Heart left ventricle (tissue), 16 donors: ENCODE measurements around the gene CLNK. TPM values are rescaled to one million over a fixed set of nuclear protein-coding genes. Genes with fewer than 3 reads are reported as not detected.
A peak's percentile ranks its signal among the peaks of the same experiment; 100 is the strongest.

Experiments
- ATAC-seq, 4 donors: fragments of 200-7000 bp; cut with Tn5 transposase; one replicate each; pipeline ENCODE4 v1.9.1; 2020 to 2022; ENCODE audit warnings: moderate library complexity in 4 of 4, mild to moderate bottlenecking in 3 of 4, moderate number of reproducible peaks in 1 of 4
- DNase-seq, 5 donors: peaks; one replicate each; pipeline ENCODE4 v3.0.0-alpha.2; 2020
- H3K27ac ChIP-seq, 12 donors: fragments of 200-600 bp; sonication (generic) in 4 of 12; one replicate each; pipeline versions ENCODE4 v1.5.0 to v1.8.0; 2016 to 2022; ENCODE audit warnings: mild to moderate bottlenecking in 2 of 12
- H3K27me3 ChIP-seq, 9 donors: fragments of 200-600 bp; sonication (generic) in 2 of 9; one replicate each; pipeline versions ENCODE4 v1.5.1 to v1.8.0; 2016 to 2022; ENCODE audit warnings: mild to moderate bottlenecking in 3 of 9
- H3K36me3 ChIP-seq, 9 donors: fragments of 200-600 bp; sonication (generic) in 2 of 9; one replicate each; pipeline versions ENCODE4 v1.5.0 to v1.8.0; 2018 to 2022; ENCODE audit warnings: mild to moderate bottlenecking in 2 of 9
- H3K4me1 ChIP-seq, 12 donors: fragments of 200-600 bp; sonication (generic) in 4 of 12; one replicate each; pipeline versions ENCODE4 v1.5.0 to v1.8.0; 2016 to 2022; ENCODE audit warnings: mild to moderate bottlenecking in 3 of 12
- H3K4me3 ChIP-seq, 12 donors: fragments of 200-600 bp; sonication (generic) in 4 of 12; one replicate each; pipeline versions ENCODE4 v1.5.0 to v1.8.0; 2017 to 2022; ENCODE audit warnings: mild to moderate bottlenecking in 9 of 12, moderate library complexity in 4 of 12
- H3K9me3 ChIP-seq, 12 donors: fragments of 200-600 bp; sonication (generic) in 4 of 12; one replicate each; pipeline versions ENCODE4 v1.5.0 to v1.8.0; 2016 to 2022; ENCODE audit warnings: mild to moderate bottlenecking in 1 of 12
- POLR2A ChIP-seq, 2 donors: fragments of 450-650 bp; IDR thresholded peaks; one replicate each; pipeline ENCODE4 v1.6.1; 2017; ENCODE audit warnings: antibody characterized with exemption in 2 of 2, mild to moderate bottlenecking in 2 of 2, moderate library complexity in 2 of 2
- WGBS, 4 donors: extraction: QIAGEN DNeasy Blood & Tissue Kit in 2 of 4; methylation state at CpG; one replicate each; pipeline versions ENCODE4 v1.1.5 to v1.1.7; 2013 to 2018; 5-methylcytosine and 5-hydroxymethylcytosine counted together
- intact Hi-C, 10 donors: fragments of 100-400 bp; cut with DNase I; formaldehyde crosslinking; loops; one replicate each; pipeline versions ENCODE4 v1.11.1 to v1.14.2; 2022
- polyA plus RNA-seq, 2 donors: library from polyadenylated mRNA; stranded (reverse); fragments of 200-250 nt; gene quantifications; one replicate each; pipeline ENCODE4 v1.2.3, GENCODE V29; 2013
- total RNA-seq, 9 donors: library from RNA; depleted of rRNA in 2 of 9; stranded (reverse); fragments of >200 nt in 2 of 9; fragmentation: NEBNext Ultra II Directional in 3 of 9; extraction: Animal tissue kit (Norgen Biotek cat#: 25700) in 3 of 9; gene quantifications; one replicate each; pipeline versions ENCODE4 v1.1.0 to v1.2.4, GENCODE V29; 2016 to 2023
- TF ChIP-seq, protein P1 (sequence below), 12 donors: fragments of 200-600 bp; sonication (generic) in 4 of 12; IDR thresholded peaks; one replicate each; pipeline versions ENCODE4 v1.5.0 to v1.8.0; 2018 to 2022; ENCODE audit warnings: antibody characterized with exemption in 12 of 12, mild to moderate bottlenecking in 5 of 12
- donor health status: ischemic (EF 13 %, LVEDD 7.1; RV severe dilation, severe dysfunction).
- donor health status: healthy with polysubstance abuse.
- donor health status: DM: no; HTN: yes; CAD: no.
- donor health status: DM: no; HTN: no; CAD: no.
- donor health status: ischemic (EF 25% LVEDD 6.9; RV normal size, moderate dysfunction).
- donor health status: ischemic (EF 25% LVEDD 5.7; RV mildly dilated, moderate dysfunction).
- donor health status: healthy.
- donor health status: DM: yes; HTN: yes; CAD: no.
- donor health status: ischemic (EF 35%, LVEDD 5.7; RV mildly dilated, moderate dysfunction).
- donor health status: nonischemic (EF 11% LVEDD 7.7; RV severe dilation, severe dysfunction).
- donor health status: DM: yes; HTN: yes; CAD: no.
- donor health status: PGD.
- donor health status: ischemic (EF 29% LVEDD 5.4; RV normal size, mild dysfunction).
- donor health status: nonischemic (EF 23%, LVEDD 6.1; RV moderate dilation, normal function).

The CLNK gene
- total and polyA plus RNA-seq, 11 donors = 0.01 to 0.16 (median 0.11) TPM; not detected in 8

DNA sequence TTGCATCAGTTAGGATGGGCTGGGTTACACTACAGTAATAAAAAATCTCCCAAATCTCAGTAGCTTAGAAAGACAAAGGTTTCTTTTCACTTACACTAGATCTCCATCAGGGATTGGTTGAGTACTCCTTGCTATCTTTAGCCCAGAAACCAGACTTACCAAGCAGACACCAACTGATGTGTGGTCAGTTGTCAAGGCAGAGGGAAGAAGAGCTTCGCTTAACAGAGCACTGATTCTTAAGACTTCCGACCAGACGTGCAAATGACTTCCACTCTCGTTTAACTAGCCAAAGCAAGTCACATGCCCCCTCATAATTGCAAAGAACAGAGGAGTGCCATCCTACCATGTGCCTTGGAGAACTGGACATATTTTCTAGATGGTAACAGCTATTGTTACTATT, 221.7 kb downstream of the CLNK start:
- no peak overlapping the region for H3K4me3 ChIP-seq
- no peak overlapping the region for H3K27ac ChIP-seq
- ATAC-seq = no peak
- DNase-seq = no peak
- peaks cover 0 to 12% (median under 1%) of the 10 kb centered on the region in 12 donors for H3K4me1 ChIP-seq
- 90 to 96% (median 93%) methylated on average over 4 of the region's 4 CpGs for WGBS, 4 donors
- TF ChIP-seq, protein P1, sequence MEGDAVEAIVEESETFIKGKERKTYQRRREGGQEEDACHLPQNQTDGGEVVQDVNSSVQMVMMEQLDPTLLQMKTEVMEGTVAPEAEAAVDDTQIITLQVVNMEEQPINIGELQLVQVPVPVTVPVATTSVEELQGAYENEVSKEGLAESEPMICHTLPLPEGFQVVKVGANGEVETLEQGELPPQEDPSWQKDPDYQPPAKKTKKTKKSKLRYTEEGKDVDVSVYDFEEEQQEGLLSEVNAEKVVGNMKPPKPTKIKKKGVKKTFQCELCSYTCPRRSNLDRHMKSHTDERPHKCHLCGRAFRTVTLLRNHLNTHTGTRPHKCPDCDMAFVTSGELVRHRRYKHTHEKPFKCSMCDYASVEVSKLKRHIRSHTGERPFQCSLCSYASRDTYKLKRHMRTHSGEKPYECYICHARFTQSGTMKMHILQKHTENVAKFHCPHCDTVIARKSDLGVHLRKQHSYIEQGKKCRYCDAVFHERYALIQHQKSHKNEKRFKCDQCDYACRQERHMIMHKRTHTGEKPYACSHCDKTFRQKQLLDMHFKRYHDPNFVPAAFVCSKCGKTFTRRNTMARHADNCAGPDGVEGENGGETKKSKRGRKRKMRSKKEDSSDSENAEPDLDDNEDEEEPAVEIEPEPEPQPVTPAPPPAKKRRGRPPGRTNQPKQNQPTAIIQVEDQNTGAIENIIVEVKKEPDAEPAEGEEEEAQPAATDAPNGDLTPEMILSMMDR (IDR thresholded peaks at IDR 0.05) = no peak
- TF ChIP-seq POLR2A (IDR thresholded peaks at IDR 0.05) = no peak
- no peaks in the 10 kb centered on the region for H3K36me3 ChIP-seq
- peaks cover 6 to 55% (median 21%) of the 10 kb centered on the region in 9 donors for H3K27me3 ChIP-seq
- intact Hi-C loops = loop anchor here in 4 of 10 donors (5.0 kb wide), 2 partner anchors 84 to 89 kb away; no protein-coding TSS in a partner anchor
- no peaks in the 10 kb centered on the region for H3K9me3 ChIP-seq

DNA sequence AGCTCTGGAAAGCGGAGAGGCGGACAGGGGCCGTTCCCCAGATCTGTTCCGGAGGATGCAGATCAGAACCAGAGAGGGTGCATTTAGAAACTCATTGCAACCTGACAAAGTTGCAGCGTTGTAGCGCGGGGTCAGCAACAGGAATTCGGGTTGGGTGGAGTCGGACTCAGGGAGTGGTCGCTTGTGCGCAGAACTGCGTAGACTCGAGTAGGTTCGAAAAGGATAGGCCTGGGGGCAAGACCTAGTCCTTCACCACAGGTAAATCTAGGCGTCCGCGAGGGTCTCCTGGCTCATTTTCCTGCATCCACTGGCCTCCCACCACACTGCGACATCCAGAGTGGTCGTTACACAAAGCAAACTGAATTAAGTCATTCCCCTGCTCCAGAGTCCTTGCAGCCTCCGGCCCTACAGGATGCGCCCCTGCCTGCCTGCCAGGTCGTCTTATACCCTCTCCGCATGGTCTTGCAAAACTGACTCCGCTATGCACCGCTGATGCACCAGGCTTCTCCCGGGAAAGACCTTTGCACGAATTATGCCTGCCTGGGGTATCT, 222.6 kb downstream of the CLNK start:
- Histone ChIP-seq H3K9me3 (no peaks in the 10 kb centered on the region), H3K27ac (no peak overlapping the region), H3K4me1 (peaks cover 0 to 18% (median 3%) of the 10 kb centered on the region in 12 donors), H3K4me3 (peak overlapping the region in 11 of 12 donors; percentile 1 to 47 (median 34)), H3K27me3 (peaks cover 6 to 55% (median 21%) of the 10 kb centered on the region in 9 donors), H3K36me3 (no peaks in the 10 kb centered on the region)
- no peak for ATAC-seq
- no peak for DNase-seq
- WGBS, 4 donors = 44 to 49% (median 46%) methylated on average over 23 to 27 of the region's 27 CpGs
- intact Hi-C loops = loop anchor here in 4 of 10 donors (5.0 kb wide), 2 partner anchors 85 to 90 kb away; no protein-coding TSS in a partner anchor
- TF ChIP-seq, protein P1 (IDR thresholded peaks at IDR 0.05) = no peak

DNA sequence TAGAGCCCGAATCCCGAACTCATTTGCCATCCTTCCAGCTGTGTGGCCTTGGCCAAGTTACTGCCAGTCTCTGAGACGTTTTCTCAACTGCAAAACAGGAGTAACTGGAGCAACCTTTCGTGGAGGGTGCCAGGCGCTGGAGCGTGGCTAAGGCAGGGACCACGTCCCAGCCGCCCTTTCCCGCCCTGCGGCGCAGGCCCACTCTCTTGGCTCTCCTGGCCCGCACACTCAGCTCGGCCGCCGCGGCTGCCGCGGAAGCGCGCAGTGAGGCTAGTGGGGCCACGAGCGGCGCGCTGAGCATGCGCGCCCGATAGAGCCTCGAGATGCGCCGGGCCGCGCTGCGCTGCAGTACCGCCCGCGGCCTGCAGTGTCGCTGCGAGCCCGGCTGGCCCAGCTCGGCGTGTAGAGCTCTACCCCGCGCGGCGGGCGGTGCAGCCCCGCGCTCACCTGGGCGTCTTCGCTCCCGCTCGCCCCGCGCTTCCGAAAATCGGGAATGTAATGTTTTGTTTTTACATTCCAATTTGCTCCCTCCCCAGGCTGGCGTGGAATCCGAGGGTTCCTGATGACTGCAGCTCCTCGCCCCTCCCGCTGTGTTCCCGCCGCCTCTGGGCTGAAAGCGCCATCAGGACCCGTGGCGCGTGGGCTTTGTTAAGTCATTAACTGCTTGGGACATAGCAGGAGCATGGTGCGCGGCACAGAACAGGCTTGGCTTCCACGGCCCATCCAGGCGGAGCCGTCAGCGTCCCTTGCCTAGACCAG, 223.3 kb downstream of the CLNK start:
- peak overlapping the region in 11 of 12 donors; percentile 1 to 47 (median 34) for H3K4me3 ChIP-seq
- DNase-seq (peak; percentile 35 to 86 (median 45)), ATAC-seq (peak; percentile 57 to 89 (median 86))
- no peak overlapping the region for H3K27ac ChIP-seq
- intact Hi-C loops = loop anchor here in 4 of 10 donors (5.0 kb wide), 2 partner anchors 86 to 91 kb away; no protein-coding TSS in a partner anchor
- H3K9me3 ChIP-seq = no peaks in the 10 kb centered on the region
- no peak for TF ChIP-seq POLR2A (IDR thresholded peaks at IDR 0.05)
- TF ChIP-seq, protein P1 (IDR thresholded peaks at IDR 0.05) = peak; percentile 78 to 97 (median 94)
- no peaks in the 10 kb centered on the region for H3K36me3 ChIP-seq
- peaks cover 0 to 21% (median 5%) of the 10 kb centered on the region in 12 donors for H3K4me1 ChIP-seq
- WGBS, 4 donors = 5 to 9% (median 6%) methylated on average over 30 to 72 of the region's 72 CpGs
- H3K27me3 ChIP-seq = peaks cover 6 to 55% (median 21%) of the 10 kb centered on the region in 9 donors
